GM12872 (cell line): ENCODE results near the gene LRRC1.

Experiments used
- CTCF ChIP-seq: IDR thresholded peaks from 3 replicates; pipeline ENCODE4 v1.5.1; 2011; ENCODE audit warnings: low read depth, mild to moderate bottlenecking, low read length, moderate library complexity; ENCODE audit not compliant: insufficient read depth

The LRRC1 gene

GRCh38 chr6:53855940-53856339 lies 61.1 kb downstream of the LRRC1 start:
- no peak for TF ChIP-seq CTCF

- no peak for TF ChIP-seq CTCF
Measured at GRCh38 chr6:53857318-53858094, 62.7 kb downstream of the LRRC1 start.

- TF ChIP-seq CTCF: no peak
Measured at GRCh38 chr6:53858196-53858595, 63.4 kb downstream of the LRRC1 start.

- no peak for TF ChIP-seq CTCF
Measured at GRCh38 chr6:53858913-53859312, 64.1 kb downstream of the LRRC1 start.

- TF ChIP-seq CTCF: no peak
Measured at GRCh38 chr6:53860511-53860910, 65.7 kb downstream of the LRRC1 start.

GRCh38 chr6:53861518-53861917 lies 66.7 kb downstream of the LRRC1 start:
- TF ChIP-seq CTCF: no peak

- no peak for TF ChIP-seq CTCF
Measured at GRCh38 chr6:53862662-53863462, 68.1 kb downstream of the LRRC1 start.
